Esophagus muscularis mucosa (tissue), 3 donors: ENCODE measurements around the gene NID1.

Experiments
- CTCF ChIP-seq, 3 experiments: fragments of 200-600 bp in 2 of 3; fragments of 450-650 bp in 1 of 3; sonication (generic) in 2 of 3; IDR thresholded peaks; one replicate each; pipeline ENCODE4 v1.5.1; 2017 to 2019; ENCODE audit warnings: antibody characterized with exemption in 3 of 3, mild to moderate bottlenecking in 2 of 3, moderate library complexity in 1 of 3
- POLR2A ChIP-seq: fragments of 450-650 bp; IDR thresholded peaks from one replicate; pipeline ENCODE4 v1.6.1; 2017; ENCODE audit warnings: antibody characterized with exemption, moderate library complexity, mild to moderate bottlenecking, low read depth

- TF ChIP-seq POLR2A: no peak
- TF ChIP-seq CTCF (IDR thresholded peaks at IDR 0.05): no peak
Measured at GRCh38 chr1:235929216-235929615, 135.7 kb downstream of the NID1 start.
